Prostate gland (tissue), 2 donors: ENCODE results near the gene CEP128.

Source experiments
- POLR2AphosphoS5 ChIP-seq: sonication (generic); formaldehyde crosslinking; IDR thresholded peaks from one replicate; pipeline ENCODE4 v1.6.1; 2017; ENCODE audit warnings: antibody characterized with exemption
- TF ChIP-seq, protein P1 (sequence below), 4 experiments: fragments of 200-600 bp in 2 of 4; fragments of 450-650 bp in 2 of 4; sonication (generic) in 2 of 4; IDR thresholded peaks; 1 replicate in 3 of 4; 2 replicates in 1 of 4; pipeline ENCODE4 v1.5.1; 2016 to 2019; ENCODE audit warnings: antibody characterized with exemption in 4 of 4, mild to moderate bottlenecking in 2 of 4, moderate library complexity in 2 of 4

DNA sequence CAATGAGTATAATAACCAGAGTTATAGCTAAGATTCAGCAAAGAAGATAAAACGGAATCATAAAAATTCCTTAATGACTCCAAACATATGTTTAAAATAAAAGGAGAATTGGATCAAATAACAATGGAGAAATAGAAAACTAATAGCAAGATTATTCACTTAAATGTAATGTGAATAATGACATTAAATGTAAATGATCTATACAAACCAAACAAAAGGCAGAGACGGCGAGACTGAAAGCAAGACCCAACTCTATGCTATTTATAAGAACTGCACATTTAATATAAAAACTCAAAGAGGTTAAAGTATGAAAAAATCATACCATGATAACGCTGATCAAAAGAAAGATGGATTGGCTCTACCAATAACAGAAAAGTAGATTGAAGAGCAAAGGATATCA is 10.0 kb upstream of the CEP128 start:
- TF ChIP-seq, protein P1, sequence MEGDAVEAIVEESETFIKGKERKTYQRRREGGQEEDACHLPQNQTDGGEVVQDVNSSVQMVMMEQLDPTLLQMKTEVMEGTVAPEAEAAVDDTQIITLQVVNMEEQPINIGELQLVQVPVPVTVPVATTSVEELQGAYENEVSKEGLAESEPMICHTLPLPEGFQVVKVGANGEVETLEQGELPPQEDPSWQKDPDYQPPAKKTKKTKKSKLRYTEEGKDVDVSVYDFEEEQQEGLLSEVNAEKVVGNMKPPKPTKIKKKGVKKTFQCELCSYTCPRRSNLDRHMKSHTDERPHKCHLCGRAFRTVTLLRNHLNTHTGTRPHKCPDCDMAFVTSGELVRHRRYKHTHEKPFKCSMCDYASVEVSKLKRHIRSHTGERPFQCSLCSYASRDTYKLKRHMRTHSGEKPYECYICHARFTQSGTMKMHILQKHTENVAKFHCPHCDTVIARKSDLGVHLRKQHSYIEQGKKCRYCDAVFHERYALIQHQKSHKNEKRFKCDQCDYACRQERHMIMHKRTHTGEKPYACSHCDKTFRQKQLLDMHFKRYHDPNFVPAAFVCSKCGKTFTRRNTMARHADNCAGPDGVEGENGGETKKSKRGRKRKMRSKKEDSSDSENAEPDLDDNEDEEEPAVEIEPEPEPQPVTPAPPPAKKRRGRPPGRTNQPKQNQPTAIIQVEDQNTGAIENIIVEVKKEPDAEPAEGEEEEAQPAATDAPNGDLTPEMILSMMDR (IDR thresholded peaks at IDR 0.05), result no peak
- no peak for TF ChIP-seq POLR2AphosphoS5
